IgD-negative memory B cell (primary cell): Measurements from ENCODE around the gene MAD2L1BP. TPM values are rescaled to one million over a fixed set of nuclear protein-coding genes. Genes with fewer than 3 reads are reported as not detected.
"Not testable (repeated sequence)": the region's sequence is repeated elsewhere in the genome, so short reads cannot be mapped to it uniquely, and the experiment has no call there.

Source experiments
- H3K27ac Mint-ChIP-seq, 3 donors: one replicate each; pipeline ENCODE4 v1.8.0; 2020 to 2022; ENCODE audit warnings: mild to moderate bottlenecking in 3 of 3, mixed read lengths in 3 of 3, moderate library complexity in 1 of 3
- H3K27me3 Mint-ChIP-seq: one replicate; pipeline ENCODE4 v1.8.0; 2021; ENCODE audit warnings: mixed read lengths
- H3K36me3 Mint-ChIP-seq: one replicate; pipeline ENCODE4 v1.8.0; 2020; ENCODE audit warnings: mild to moderate bottlenecking, mixed read lengths
- H3K4me1 Mint-ChIP-seq, 3 donors: one replicate each; pipeline ENCODE4 v1.8.0; 2020 to 2022; ENCODE audit warnings: mixed read lengths in 3 of 3, mild to moderate bottlenecking in 1 of 3
- H3K4me3 Mint-ChIP-seq, 4 donors: one replicate each; pipeline ENCODE4 v1.8.0; 2020 to 2022; ENCODE audit warnings: mild to moderate bottlenecking in 4 of 4, mixed read lengths in 4 of 4, moderate library complexity in 3 of 4
- H3K9me3 Mint-ChIP-seq, 3 donors: one replicate each; pipeline ENCODE4 v1.8.0; 2020 to 2021; ENCODE audit warnings: mixed read lengths in 3 of 3, mild to moderate bottlenecking in 1 of 3
- polyA plus RNA-seq: library from polyadenylated mRNA; unstranded; fragments of 300-500 nt; fragmentation: Illumina TruSeq; gene quantifications from one replicate; pipeline ENCODE4 v1.2.3, GENCODE V29; 2021

The MAD2L1BP gene
- polyA plus RNA-seq, 1 donor from 2014 or later, result 23.3 TPM

DNA sequence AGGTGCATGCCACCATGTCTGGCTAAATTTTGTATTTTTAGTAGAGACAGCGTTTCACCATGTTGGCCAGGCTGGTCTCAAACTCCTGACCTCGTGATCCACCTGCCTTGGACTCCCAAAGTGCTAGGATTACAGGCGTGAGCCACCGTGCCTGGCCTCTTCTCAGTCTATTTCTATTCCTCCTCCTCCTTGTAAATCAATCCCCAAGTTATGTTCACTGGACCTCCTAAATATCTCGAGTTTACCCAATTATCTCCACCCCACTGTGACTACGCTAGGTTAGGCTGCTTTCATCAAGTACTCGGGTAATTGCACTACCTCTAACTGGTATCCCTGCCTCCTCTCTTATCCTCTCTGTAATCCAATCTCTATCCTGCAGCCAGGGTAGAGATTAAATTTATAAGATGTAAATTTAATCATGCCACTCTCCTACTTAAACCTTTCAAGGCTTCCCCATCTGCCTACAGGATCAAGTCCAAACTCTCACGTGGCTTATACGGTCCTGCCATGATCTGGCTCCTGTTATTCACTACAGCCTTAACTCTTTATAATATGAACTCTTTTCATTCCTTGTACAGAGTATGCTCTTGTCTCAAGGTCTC is 837 bp upstream of the MAD2L1BP start:
- Mint-ChIP-seq H3K9me3 (no peaks in the 10 kb centered on the region), H3K4me3 (peak overlapping the region in 3 of 4 donors; percentile 95 to 98 (median 98)), H3K27me3 (no peaks in the 10 kb centered on the region), H3K4me1 (peaks cover 19 to 32% (median 26%) of the 10 kb centered on the region in 3 donors), H3K27ac (peak overlapping the region; percentile 87 to 99 (median 93)), H3K36me3 (peaks cover under 1% of the 10 kb centered on the region)

DNA sequence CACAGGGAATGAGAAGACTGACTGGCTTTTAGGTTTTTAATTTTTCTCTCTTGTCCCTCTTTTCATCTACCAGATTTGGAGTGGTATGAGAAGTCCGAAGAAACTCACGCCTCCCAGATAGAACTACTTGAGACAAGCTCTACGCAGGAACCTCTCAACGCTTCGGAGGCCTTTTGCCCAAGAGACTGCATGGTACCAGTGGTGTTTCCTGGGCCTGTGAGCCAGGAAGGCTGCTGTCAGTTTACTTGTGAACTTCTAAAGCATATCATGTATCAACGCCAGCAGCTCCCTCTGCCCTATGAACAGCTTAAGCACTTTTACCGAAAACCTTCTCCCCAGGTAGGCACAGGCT is 644 bp downstream of the MAD2L1BP start:
- Mint-ChIP-seq H3K27ac (peak overlapping the region; percentile 87 to 99 (median 93)), H3K4me1 (peaks cover 14 to 23% (median 19%) of the 10 kb centered on the region in 3 donors), H3K9me3 (no peaks in the 10 kb centered on the region), H3K27me3 (no peaks in the 10 kb centered on the region), H3K36me3 (peaks cover 1% of the 10 kb centered on the region), H3K4me3 (peak overlapping the region; percentile 95 to 99 (median 98))

DNA sequence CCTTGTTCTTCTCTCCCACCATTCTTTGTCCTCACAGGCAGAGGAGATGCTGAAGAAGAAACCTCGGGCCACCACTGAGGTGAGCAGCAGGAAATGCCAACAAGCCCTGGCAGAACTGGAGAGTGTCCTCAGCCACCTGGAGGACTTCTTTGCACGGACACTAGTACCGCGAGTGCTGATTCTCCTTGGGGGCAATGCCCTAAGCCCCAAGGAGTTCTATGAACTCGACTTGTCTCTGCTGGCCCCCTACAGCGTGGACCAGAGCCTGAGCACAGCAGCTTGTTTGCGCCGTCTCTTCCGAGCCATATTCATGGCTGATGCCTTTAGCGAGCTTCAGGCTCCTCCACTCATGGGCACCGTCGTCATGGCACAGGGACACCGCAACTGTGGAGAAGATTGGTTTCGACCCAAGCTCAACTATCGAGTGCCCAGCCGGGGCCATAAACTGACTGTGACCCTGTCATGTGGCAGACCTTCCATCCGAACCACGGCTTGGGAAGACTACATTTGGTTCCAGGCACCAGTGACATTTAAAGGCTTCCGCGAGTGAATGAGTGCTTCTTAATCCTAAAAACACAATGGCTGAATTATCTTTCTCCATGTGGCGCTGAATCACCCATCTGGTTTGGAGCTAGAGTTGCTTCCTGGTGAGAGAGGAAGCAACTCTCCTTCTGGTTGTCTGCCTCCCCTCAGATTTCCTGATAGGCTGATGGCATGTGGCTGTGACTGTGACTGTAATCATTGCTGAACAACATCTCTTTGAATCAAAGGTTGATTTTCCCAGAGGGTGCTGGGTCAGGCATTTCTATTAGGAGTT is 4.6 kb downstream of the MAD2L1BP start:
- Mint-ChIP-seq H3K27ac (peak overlapping the region in 2 of 3 donors; percentile 7 to 69), H3K4me3 (peak overlapping the region in 1 of 4 donors; percentile 13), H3K9me3 (no peaks in the 10 kb centered on the region), H3K36me3 (peaks cover 1% of the 10 kb centered on the region), H3K27me3 (no peaks in the 10 kb centered on the region), H3K4me1 (peaks cover 17 to 27% (median 18%) of the 10 kb centered on the region in 3 donors)

DNA sequence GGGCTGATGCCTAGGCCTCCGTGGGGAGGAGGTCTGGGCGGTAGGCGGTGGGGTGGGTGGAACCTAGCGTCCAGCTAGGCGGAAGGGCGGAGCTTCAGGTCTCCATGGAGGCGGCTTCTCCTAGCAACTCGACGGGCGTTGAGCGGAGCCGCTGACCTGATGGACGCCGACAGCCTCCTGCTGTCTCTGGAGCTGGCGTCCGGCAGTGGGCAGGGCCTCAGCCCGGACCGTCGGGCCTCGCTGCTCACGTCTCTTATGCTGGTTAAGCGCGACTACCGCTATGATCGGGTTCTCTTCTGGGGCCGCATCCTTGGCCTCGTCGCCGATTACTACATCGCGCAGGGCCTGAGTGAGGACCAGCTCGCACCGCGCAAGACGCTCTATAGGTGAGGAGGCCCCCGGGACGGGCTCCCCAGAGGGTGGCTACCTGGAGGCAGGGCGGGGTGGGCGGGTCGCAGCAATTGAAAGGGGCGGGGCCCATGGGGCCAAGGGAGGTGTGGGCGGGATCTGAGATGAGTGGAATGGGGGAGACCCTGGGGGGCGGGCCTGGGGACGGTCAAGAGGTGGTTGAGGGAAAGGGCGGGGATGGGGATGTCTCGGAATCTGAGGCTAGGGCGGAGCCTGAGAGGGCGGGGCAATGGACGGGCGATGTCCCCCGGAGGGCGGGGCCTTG is 9.4 kb downstream of the MAD2L1BP start, which contains the start of gene RSPH9:
RSPH9 (plus strand) TSS at position 97 of the 673 bp plus-strand sequence; CDS start at position 160, 63 bp downstream.
- H3K4me1 Mint-ChIP-seq, result peaks cover 6 to 14% (median 9%) of the 10 kb centered on the region in 3 donors
- no peaks in the 10 kb centered on the region for H3K27me3 Mint-ChIP-seq
- H3K27ac Mint-ChIP-seq, result peak within 1 kb of the TSS; percentile 57 to 73 (median 61)
- peak within 1 kb of the TSS; percentile 54 to 94 (median 88) for H3K4me3 Mint-ChIP-seq
- no peaks in the 10 kb centered on the region for H3K36me3 Mint-ChIP-seq
- no peaks in the 10 kb centered on the region for H3K9me3 Mint-ChIP-seq

DNA sequence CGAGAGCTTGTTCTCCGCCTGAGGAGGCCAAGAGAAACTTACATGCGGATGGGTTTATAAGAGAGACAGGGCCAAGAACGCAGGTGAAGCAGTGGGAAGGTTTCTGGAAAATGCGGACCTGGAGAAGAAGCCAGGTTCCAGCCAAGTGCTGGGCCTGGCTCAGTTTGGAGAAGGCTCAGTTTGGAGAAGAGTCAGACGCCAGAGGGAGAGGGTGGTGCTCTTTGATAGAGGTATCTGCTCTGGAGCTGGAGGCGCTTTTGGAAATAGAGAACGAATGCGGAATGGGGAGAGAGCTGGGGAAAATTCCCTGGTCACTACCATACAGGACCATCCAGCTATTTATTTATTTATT is 9.9 kb downstream of the MAD2L1BP start:
- Mint-ChIP-seq H3K4me3 (peak overlapping the region; percentile 54 to 94 (median 88)), H3K27ac (peak overlapping the region in 2 of 3 donors; percentile 42 to 73), H3K9me3 (no peaks in the 10 kb centered on the region), H3K4me1 (peaks cover 6 to 14% (median 9%) of the 10 kb centered on the region in 3 donors), H3K27me3 (no peaks in the 10 kb centered on the region), H3K36me3 (no peaks in the 10 kb centered on the region)

DNA sequence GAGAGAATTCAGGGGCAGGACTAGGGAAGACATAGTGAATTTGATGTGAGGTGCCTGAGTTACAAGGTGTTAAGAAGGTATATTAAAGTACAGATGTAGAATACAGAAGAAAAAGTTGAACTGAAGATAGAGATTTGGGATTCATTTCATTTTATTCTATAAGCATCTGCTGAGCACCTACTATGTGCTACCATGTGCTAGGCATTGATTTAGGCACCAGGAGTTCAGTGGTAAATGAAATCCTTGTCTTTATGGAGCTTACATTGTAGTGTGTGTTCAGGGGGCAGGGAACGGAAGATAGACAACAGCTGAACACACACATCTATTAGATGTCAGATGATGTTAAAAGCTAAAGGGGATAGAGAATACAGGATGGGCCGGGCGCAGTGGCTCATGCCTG is 12.0 kb downstream of the MAD2L1BP start:
- peak overlapping the region in 1 of 4 donors; percentile 42 for H3K4me3 Mint-ChIP-seq
- H3K36me3 Mint-ChIP-seq, result no peaks in the 10 kb centered on the region
- H3K27me3 Mint-ChIP-seq, result no peaks in the 10 kb centered on the region
- H3K4me1 Mint-ChIP-seq, result peaks cover 4 to 11% (median 9%) of the 10 kb centered on the region in 3 donors
- H3K27ac Mint-ChIP-seq, result no peak overlapping the region
- no peaks in the 10 kb centered on the region for H3K9me3 Mint-ChIP-seq

DNA sequence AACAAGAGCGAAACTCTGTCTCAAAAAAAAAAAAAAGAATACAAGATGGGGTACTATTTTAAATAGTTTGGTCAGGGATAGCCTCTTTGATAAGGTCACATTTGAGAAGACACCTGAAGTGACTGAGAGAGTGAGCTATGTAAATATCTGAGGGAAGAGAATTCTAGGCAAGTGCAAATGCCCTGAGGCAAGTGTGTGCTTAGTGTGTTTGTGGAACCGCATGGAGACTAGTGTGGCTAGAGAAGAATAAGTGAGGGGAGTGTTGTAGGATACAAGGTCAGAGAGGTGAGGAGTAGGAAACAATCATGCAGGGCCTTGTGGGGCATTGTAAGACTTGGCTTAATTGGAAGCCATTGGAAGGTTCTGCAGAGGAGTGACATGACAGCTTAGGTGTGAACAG is 12.6 kb downstream of the MAD2L1BP start:
- Mint-ChIP-seq H3K36me3 (no peaks in the 10 kb centered on the region), H3K4me1 (peaks cover 4 to 9% (median 6%) of the 10 kb centered on the region in 3 donors), H3K27ac (no peak overlapping the region), H3K27me3 (no peaks in the 10 kb centered on the region), H3K9me3 (no peaks in the 10 kb centered on the region), H3K4me3 (no peak overlapping the region)

DNA sequence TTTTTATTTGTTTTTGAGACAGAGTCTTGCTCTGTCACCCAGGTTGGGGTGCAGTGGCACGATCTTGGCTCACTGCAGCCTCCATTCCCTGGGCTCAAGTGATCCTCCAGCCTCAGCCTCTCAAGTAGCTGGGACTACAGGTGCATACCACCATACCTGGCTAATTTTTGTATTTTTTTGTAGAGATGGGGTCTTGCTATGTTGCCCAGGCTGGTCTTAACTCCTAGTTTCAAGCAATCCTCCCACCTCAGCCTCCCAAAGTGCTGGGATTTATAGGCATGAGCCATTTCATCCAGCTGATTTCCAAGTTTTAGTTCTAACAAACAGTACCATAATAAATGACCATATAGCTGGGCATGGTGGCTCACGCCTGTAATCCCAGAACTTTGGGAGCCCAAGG is 17.2 kb downstream of the MAD2L1BP start:
- not testable (repeated sequence) for H3K4me1 Mint-ChIP-seq, H3K9me3 Mint-ChIP-seq, H3K27ac Mint-ChIP-seq, H3K4me3 Mint-ChIP-seq, H3K27me3 Mint-ChIP-seq, H3K36me3 Mint-ChIP-seq

DNA sequence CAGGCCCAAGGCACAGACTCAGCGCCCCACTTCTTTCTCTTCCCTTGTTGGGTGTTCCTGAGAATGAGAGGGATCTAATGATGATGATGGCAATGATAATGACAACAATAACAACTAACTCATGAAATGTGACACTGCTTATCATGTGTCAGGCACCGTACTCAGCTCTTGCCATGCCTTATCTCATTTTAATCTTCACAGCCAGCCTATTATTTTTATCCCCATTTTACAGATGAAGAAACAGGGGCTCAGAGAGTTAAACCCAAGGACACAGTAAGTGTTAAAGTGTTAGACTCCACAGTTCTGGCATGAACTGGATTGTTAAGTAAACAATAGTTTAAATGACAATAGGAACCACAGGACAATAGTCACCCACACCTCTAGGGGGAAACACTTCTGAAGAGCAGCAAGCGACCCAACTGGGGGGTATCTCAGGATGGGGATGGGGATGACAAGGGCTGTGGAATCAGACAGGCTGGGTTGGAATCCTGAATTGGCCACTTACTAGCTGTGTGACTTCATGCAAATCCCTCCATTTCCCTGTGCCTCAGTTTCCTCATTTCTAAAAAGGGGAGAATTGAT is 21.7 kb downstream of the MAD2L1BP start:
- H3K4me1 Mint-ChIP-seq, result peaks cover 0 to 3% (median 0%) of the 10 kb centered on the region in 3 donors
- no peaks in the 10 kb centered on the region for H3K36me3 Mint-ChIP-seq
- H3K4me3 Mint-ChIP-seq, result no peak overlapping the region
- H3K27ac Mint-ChIP-seq, result no peak overlapping the region
- H3K27me3 Mint-ChIP-seq, result no peaks in the 10 kb centered on the region
- H3K9me3 Mint-ChIP-seq, result peaks cover 0 to 5% (median 4%) of the 10 kb centered on the region in 3 donors

DNA sequence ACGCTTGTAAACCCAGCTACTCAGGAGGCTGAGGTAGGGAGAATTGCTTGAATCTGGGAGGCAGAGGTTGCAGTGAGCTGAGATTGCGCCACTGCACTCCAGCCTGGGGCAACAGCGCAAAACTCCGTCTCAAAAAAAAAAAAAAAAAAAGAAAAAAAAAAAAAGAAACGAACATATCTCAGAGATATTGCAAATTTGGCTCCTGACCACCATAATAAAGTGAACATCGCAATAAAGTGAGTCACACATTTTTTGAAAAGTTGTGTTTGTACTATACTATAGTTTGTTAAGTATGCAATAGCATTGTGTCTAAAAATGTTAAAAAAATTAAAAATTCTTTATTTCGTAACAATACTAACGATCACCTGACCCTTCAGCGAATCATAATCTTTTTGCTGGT is 22.5 kb downstream of the MAD2L1BP start:
- no peak overlapping the region for H3K4me3 Mint-ChIP-seq

DNA sequence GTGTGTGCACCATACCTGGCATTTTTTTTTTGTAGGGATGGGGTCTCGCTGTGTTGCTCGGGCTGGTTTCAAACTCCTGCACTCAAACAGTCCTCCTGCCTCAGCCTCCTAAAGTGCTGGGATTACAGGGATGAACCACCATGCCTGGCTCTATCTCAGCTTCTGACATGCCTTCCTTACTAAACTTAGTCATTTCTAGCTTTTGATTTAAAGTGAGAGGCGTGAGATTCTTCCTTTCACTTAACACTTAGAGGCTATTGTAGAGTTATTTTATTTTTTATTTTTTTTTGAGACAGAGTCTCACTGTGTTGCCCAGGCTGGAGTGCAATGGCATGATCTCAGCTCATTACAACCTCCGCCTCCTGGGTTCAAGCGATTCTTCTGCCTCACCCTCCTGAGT is 27.3 kb downstream of the MAD2L1BP start:
- not testable (repeated sequence) for H3K27me3 Mint-ChIP-seq, H3K27ac Mint-ChIP-seq, H3K9me3 Mint-ChIP-seq, H3K4me1 Mint-ChIP-seq, H3K4me3 Mint-ChIP-seq, H3K36me3 Mint-ChIP-seq

More for the DNA sequence above, 22.5 kb downstream of the MAD2L1BP start:
- H3K27ac Mint-ChIP-seq, result no peak overlapping the region
- H3K27me3 Mint-ChIP-seq, result no peaks in the 10 kb centered on the region
- H3K4me1 Mint-ChIP-seq, result peaks cover 0 to 3% (median 0%) of the 10 kb centered on the region in 3 donors
- H3K9me3 Mint-ChIP-seq, result peaks cover 0 to 5% (median 4%) of the 10 kb centered on the region in 3 donors
- H3K36me3 Mint-ChIP-seq, result no peaks in the 10 kb centered on the region

DNA sequence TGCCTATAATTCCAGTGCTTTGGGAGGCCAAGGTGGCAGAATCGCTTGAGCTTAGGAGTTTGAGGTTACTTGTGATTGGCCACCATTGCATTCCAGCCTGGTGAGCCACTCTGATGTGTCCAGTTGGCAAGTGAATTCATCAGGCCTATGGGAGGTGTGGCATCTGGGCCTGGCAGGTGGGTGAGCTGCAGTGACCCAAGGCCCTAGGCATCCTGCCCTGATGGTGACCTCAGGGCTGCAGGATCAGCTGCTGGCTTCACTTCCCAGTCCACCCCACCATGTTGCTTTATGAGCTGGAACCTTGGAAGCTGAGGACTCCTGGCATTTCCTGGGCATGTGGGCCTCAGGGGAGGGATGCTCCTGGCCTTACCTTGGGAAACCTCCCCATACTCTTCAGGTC is 29.7 kb downstream of the MAD2L1BP start:
- H3K4me1 Mint-ChIP-seq, result peaks cover 11 to 13% (median 12%) of the 10 kb centered on the region in 3 donors

DNA sequence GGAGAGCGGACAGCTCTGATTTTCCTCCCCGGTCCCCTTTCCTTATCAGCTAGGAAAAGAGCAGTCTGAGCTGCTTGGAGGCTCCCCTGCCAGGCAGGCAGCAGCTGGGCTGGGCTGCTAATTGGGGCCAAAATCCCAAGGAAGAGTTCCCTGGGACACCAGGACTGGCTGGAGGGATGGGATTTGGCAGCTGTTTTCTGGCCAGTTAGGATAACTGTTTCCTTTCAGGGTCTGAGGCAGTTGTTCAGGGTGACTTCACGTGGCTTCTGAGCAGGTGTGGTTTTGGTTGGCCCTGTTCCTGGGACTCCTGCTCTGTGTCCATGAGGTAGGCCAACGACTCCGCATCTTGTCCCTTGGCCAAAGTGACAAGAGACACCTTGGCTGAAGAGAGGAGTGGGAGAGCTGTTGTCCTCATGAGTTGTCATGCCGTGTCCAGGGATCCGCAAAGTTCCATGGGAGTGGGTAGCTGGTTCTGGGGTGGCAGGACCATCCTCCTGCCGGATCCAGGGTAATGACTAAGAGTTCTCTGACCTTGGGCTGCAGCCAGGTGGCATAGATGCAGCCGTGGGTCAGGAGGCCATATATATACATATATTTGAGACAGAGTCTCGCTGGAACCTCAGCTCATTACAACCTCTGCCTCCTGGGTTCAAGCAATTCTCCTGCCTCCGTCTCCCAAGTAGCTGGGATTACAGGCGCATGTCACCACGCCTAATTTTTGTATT is 30.7 kb downstream of the MAD2L1BP start:
- Mint-ChIP-seq H3K9me3 (no peaks in the 10 kb centered on the region), H3K4me1 (peaks cover 11 to 13% (median 12%) of the 10 kb centered on the region in 3 donors), H3K27ac (no peak overlapping the region), H3K36me3 (no peaks in the 10 kb centered on the region), H3K4me3 (peak overlapping the region in 1 of 4 donors; percentile 41), H3K27me3 (no peaks in the 10 kb centered on the region)

More for the DNA sequence above, 29.7 kb downstream of the MAD2L1BP start:
- no peaks in the 10 kb centered on the region for H3K36me3 Mint-ChIP-seq
- no peak overlapping the region for H3K27ac Mint-ChIP-seq
- H3K27me3 Mint-ChIP-seq, result no peaks in the 10 kb centered on the region
- peak overlapping the region in 1 of 4 donors; percentile 27 for H3K4me3 Mint-ChIP-seq
- H3K9me3 Mint-ChIP-seq, result peaks cover 0 to 5% (median 4%) of the 10 kb centered on the region in 3 donors
